HCT116 (cell line): ENCODE data around the gene TSKU.

Experiments
- EZH2 ChIP-seq: fragments of 200-600 bp; sonication (generic); IDR thresholded peaks from 2 replicates; pipeline ENCODE4 v1.6.1; 2017; ENCODE audit warnings: antibody characterized with exemption, mixed run types
- EZH2phosphoT487 ChIP-seq: fragments of 200-600 bp; IDR thresholded peaks from 2 replicates; pipeline ENCODE4 v1.6.1; 2018; ENCODE audit warnings: antibody characterized with exemption, borderline replicate concordance
- POLR2AphosphoS5 ChIP-seq: IDR thresholded peaks from 2 replicates; pipeline ENCODE4 v1.6.1; 2011; ENCODE audit warnings: mild to moderate bottlenecking, low read depth, low read length, moderate library complexity
- SIN3A ChIP-seq: IDR thresholded peaks from 2 replicates; pipeline ENCODE4 v1.6.1; 2012; ENCODE audit warnings: low read depth
- SP1 ChIP-seq: IDR thresholded peaks from 2 replicates; pipeline ENCODE4 v1.6.1; 2012; ENCODE audit warnings: low read depth
- YY1 ChIP-seq: IDR thresholded peaks from 2 replicates; pipeline ENCODE4 v1.6.1; 2011; ENCODE audit warnings: low read length, low read depth, moderate library complexity, mild to moderate bottlenecking; ENCODE audit not compliant: insufficient replicate concordance; ENCODE audit errors: extremely low read depth
- TF ChIP-seq, protein P1 (sequence below), 3 experiments: fragments of 200-600 bp in 1 of 3; sonication (generic) in 1 of 3; IDR thresholded peaks in 2 of 3; conservative IDR thresholded peaks in 1 of 3; 2 replicates each; pipeline ENCODE4 v1.5.1; 2012 to 2017; ENCODE audit warnings: low read depth in 2 of 3, low read length in 2 of 3, antibody characterized with exemption in 1 of 3, borderline replicate concordance in 1 of 3, control low read depth in 1 of 3, mild to moderate bottlenecking in 1 of 3, mixed read lengths in 1 of 3, mixed run types in 1 of 3, moderate library complexity in 1 of 3; ENCODE audit not compliant: insufficient read depth in 1 of 3
- TF ChIP-seq, protein P2 (sequence below): IDR thresholded peaks from 2 replicates; pipeline ENCODE4 v1.6.1; 2012

DNA sequence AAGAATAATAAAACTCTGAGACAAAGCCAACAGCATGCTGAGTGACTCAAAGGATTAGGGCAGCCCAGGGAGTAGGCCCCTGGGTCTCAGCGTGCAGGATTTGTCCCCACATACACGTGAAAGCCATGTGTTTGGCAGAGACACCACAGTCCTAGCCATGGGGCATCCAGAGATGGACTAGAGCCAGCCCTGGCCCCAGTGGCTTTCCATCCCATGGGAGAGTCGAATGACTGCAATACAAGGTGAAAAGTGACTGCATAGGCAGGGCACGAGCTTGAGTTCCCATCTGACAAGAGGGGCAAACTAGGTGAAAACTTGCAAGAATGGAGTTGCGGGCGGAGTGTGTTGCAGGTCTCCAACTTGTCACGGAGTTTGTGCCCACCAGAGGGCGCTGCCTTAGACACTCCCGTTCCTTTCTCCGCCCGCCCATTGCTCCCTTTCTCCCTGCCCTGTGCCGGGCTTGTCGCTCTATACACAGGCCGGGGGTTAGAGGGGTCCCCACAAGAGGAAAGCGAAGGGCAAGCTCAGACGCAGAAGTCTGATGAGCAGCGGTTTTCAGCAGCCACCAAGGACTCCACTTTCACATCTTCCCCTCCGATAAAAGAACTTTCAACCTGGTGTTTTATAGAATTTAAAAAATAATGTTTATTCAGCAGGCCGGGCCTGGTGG lies 24.2 kb downstream of the TSKU start:
- TF ChIP-seq SIN3A (no peak), POLR2AphosphoS5 (peak; percentile 24; the same call in 1 of the 2 replicates), EZH2 (no peak), SP1 (no peak), YY1 (no peak), EZH2phosphoT487 (no peak)
- TF ChIP-seq, protein P1, sequence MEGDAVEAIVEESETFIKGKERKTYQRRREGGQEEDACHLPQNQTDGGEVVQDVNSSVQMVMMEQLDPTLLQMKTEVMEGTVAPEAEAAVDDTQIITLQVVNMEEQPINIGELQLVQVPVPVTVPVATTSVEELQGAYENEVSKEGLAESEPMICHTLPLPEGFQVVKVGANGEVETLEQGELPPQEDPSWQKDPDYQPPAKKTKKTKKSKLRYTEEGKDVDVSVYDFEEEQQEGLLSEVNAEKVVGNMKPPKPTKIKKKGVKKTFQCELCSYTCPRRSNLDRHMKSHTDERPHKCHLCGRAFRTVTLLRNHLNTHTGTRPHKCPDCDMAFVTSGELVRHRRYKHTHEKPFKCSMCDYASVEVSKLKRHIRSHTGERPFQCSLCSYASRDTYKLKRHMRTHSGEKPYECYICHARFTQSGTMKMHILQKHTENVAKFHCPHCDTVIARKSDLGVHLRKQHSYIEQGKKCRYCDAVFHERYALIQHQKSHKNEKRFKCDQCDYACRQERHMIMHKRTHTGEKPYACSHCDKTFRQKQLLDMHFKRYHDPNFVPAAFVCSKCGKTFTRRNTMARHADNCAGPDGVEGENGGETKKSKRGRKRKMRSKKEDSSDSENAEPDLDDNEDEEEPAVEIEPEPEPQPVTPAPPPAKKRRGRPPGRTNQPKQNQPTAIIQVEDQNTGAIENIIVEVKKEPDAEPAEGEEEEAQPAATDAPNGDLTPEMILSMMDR (IDR thresholded peaks at IDR 0.05 in 2 of 3, conservative IDR thresholded peaks at IDR 0.05 in 1 of 3; ENCODE audit: borderline replicate concordance in 1 of 3, insufficient read depth in 1 of 3, low read depth in 2 of 3, low read length in 2 of 3): peak; percentile 77 to 83 (median 82)
- TF ChIP-seq, protein P2, sequence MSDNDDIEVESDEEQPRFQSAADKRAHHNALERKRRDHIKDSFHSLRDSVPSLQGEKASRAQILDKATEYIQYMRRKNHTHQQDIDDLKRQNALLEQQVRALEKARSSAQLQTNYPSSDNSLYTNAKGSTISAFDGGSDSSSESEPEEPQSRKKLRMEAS: no peak; the same call in 1 of the 2 replicates
